Loucy (cell line): ENCODE measurements around the gene MAD1L1.

Source experiments
- CTCF ChIP-seq: fragments of 200-600 bp; sonication (generic); conservative IDR thresholded peaks from 2 replicates; pipeline ENCODE4 v1.5.1; 2014; ENCODE audit warnings: mild to moderate bottlenecking, antibody characterized with exemption, low read length
- EZH2phosphoT487 ChIP-seq: fragments of 200-600 bp; IDR thresholded peaks from 2 replicates; pipeline ENCODE4 v1.6.1; 2018; ENCODE audit warnings: antibody characterized with exemption, mild to moderate bottlenecking, moderate library complexity, borderline replicate concordance

- TF ChIP-seq CTCF: no peak
- TF ChIP-seq EZH2phosphoT487: no peak
Observed at GRCh38 chr7:2004841-2005725, 227.7 kb downstream of the MAD1L1 start.
